Fibroblast of lung (primary cell): ENCODE measurements around the gene CTRB1.

Experiments used
- CTCF ChIP-seq, 2 donors: IDR thresholded peaks in 1 of 2; conservative IDR thresholded peaks in 1 of 2; 1 replicate in 1 of 2; 2 replicates in 1 of 2; pipeline ENCODE4 v1.5.1; 2011 to 2012; ENCODE audit warnings: low read length in 2 of 2, control low read depth in 1 of 2, inconsistent platforms in 1 of 2, low read depth in 1 of 2, mild to moderate bottlenecking in 1 of 2
- EZH2 ChIP-seq: IDR thresholded peaks from 2 replicates; pipeline ENCODE4 v1.5.1; 2012; ENCODE audit warnings: low read length, control low read depth, mild to moderate bottlenecking; ENCODE audit errors: missing control alignments

- TF ChIP-seq CTCF (conservative IDR thresholded peaks at IDR 0.05 in 1 of 2, IDR thresholded peaks at IDR 0.05 in 1 of 2; ENCODE audit: low read depth in 1 of 2, low read length in 2 of 2) (no peak), EZH2 (no peak)
Measured at GRCh38 chr16:75254359-75254837, 35.6 kb downstream of the CTRB1 start.
